A673 (cell line): ENCODE results near the gene F8A2.
"Not testable (repeated sequence)": the region's sequence is repeated elsewhere in the genome, so short reads cannot be mapped to it uniquely, and the experiment has no call there.

Source experiments
- EZH2 ChIP-seq: fragments of 200-600 bp; sonication (generic); IDR thresholded peaks from 2 replicates; pipeline ENCODE4 v1.6.1; 2017; ENCODE audit warnings: borderline replicate concordance, low read depth, mild to moderate bottlenecking, mixed read lengths, antibody characterized with exemption, low read length; ENCODE audit not compliant: poor library complexity, severe bottlenecking
- TF ChIP-seq, protein P1 (sequence below): fragments of 300-800, 200-600 bp; sonication (generic); conservative IDR thresholded peaks from 2 replicates; pipeline ENCODE4 v1.5.1; 2017; ENCODE audit warnings: low read depth, mild to moderate bottlenecking, antibody characterized with exemption, low read length, moderate library complexity, mixed read lengths

DNA sequence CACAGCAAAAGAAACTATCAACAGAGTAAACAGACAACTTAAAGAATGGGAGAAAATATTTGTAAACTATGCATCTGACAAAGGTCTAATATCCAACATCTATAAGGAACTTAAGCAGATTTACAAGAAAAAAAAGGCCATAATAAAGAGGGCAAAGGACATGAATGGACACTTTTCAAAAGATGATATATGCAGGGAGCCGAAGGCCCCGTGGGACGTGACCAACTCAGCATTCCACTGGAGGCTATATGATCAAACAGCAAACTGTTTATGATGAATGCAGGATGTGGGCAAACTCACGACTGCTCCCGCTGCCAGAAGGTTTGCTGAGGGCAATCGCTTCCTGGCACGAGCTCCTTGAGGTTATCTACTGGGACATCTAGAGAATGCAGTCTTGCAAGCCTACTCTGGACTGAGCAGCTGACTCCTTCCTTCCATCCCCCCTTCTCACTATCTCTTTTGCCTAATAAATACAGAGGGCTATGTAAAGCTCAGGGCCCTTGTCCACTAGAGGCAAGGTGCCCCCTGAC lies 12.9 kb downstream of the F8A2 start:
- TF ChIP-seq, protein P1, sequence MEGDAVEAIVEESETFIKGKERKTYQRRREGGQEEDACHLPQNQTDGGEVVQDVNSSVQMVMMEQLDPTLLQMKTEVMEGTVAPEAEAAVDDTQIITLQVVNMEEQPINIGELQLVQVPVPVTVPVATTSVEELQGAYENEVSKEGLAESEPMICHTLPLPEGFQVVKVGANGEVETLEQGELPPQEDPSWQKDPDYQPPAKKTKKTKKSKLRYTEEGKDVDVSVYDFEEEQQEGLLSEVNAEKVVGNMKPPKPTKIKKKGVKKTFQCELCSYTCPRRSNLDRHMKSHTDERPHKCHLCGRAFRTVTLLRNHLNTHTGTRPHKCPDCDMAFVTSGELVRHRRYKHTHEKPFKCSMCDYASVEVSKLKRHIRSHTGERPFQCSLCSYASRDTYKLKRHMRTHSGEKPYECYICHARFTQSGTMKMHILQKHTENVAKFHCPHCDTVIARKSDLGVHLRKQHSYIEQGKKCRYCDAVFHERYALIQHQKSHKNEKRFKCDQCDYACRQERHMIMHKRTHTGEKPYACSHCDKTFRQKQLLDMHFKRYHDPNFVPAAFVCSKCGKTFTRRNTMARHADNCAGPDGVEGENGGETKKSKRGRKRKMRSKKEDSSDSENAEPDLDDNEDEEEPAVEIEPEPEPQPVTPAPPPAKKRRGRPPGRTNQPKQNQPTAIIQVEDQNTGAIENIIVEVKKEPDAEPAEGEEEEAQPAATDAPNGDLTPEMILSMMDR, result not testable (repeated sequence)
- not testable (repeated sequence) for TF ChIP-seq EZH2
